PC-3 (cell line): Measurements from ENCODE around the gene ASCL2.

Experiments
- EZH2phosphoT487 ChIP-seq: fragments of 300-600 bp; sonication (generic); IDR thresholded peaks from 2 replicates; pipeline ENCODE4 v1.6.1; 2018; ENCODE audit warnings: mild to moderate bottlenecking, antibody characterized with exemption, low read length, borderline replicate concordance
- TF ChIP-seq, protein P1 (sequence below): fragments of 300-600 bp; sonication (generic); conservative IDR thresholded peaks from 2 replicates; pipeline ENCODE4 v1.5.1; 2017; ENCODE audit warnings: antibody characterized with exemption, low read depth, mild to moderate bottlenecking, low read length

DNA sequence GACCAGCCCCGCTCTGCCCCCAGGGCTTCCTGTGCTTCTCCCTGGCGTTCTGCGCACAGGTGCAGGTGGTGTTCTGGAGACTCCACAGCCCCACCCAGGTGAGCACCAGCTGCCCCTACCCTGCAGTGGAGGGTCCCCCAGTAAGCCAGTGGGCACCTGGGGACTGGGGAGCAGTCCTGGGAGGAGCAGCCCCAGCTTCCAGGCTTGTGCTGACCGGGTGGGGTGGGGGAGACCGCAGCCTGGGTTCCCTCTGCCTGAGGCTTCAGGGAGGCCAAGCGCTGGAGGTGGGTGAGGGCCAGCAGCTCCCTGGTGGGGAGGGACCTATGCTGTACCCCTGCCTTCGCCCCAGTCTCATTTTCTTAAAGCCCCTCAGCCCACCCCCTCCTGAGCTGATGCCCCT, 38.3 kb upstream of the ASCL2 start:
- TF ChIP-seq, protein P1, sequence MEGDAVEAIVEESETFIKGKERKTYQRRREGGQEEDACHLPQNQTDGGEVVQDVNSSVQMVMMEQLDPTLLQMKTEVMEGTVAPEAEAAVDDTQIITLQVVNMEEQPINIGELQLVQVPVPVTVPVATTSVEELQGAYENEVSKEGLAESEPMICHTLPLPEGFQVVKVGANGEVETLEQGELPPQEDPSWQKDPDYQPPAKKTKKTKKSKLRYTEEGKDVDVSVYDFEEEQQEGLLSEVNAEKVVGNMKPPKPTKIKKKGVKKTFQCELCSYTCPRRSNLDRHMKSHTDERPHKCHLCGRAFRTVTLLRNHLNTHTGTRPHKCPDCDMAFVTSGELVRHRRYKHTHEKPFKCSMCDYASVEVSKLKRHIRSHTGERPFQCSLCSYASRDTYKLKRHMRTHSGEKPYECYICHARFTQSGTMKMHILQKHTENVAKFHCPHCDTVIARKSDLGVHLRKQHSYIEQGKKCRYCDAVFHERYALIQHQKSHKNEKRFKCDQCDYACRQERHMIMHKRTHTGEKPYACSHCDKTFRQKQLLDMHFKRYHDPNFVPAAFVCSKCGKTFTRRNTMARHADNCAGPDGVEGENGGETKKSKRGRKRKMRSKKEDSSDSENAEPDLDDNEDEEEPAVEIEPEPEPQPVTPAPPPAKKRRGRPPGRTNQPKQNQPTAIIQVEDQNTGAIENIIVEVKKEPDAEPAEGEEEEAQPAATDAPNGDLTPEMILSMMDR, result no peak
- TF ChIP-seq EZH2phosphoT487, result no peak
